Thyroid gland (tissue), 4 donors: ENCODE data around the gene PCNX1. TPM values are rescaled to one million over a fixed set of nuclear protein-coding genes. Genes with fewer than 3 reads are reported as not detected.
A peak's percentile ranks its signal among the peaks of the same experiment; 100 is the strongest.

Experiments used
- DNase-seq, 2 donors: peaks; one replicate each; pipeline ENCODE4 v3.0.0-alpha.2; 2019
- H3K27ac ChIP-seq, 3 donors: fragments of 200-600 bp; sonication (generic); 1 replicate in 2 of 3; 2 replicates in 1 of 3; pipeline ENCODE4 v1.5.1; 2016 to 2019; ENCODE audit warnings: mild to moderate bottlenecking in 1 of 3, moderate library complexity in 1 of 3
- H3K27me3 ChIP-seq: fragments of 200-600 bp; sonication (generic); one replicate; pipeline ENCODE4 v1.5.1; 2019
- H3K36me3 ChIP-seq, 2 donors: fragments of 200-600 bp; sonication (generic); one replicate each; pipeline ENCODE4 v1.5.1; 2016 to 2019
- H3K4me1 ChIP-seq, 2 donors: fragments of 200-600 bp; sonication (generic); one replicate each; pipeline ENCODE4 v1.5.1; 2017 to 2019
- H3K4me3 ChIP-seq, 3 donors: fragments of 200-600 bp; sonication (generic); replicated peaks in 1 of 3; 1 replicate in 2 of 3; 2 replicates in 1 of 3; pipeline ENCODE4 v1.5.1; 2016; ENCODE audit warnings: mild to moderate bottlenecking in 1 of 3
- H3K9me3 ChIP-seq: fragments of 200-600 bp; sonication (generic); one replicate; pipeline ENCODE4 v1.5.1; 2017
- POLR2A ChIP-seq, 2 donors: fragments of 450-650 bp; IDR thresholded peaks; one replicate each; pipeline ENCODE4 v1.6.1; 2017; ENCODE audit warnings: antibody characterized with exemption in 2 of 2, mild to moderate bottlenecking in 2 of 2, moderate library complexity in 1 of 2
- WGBS, 2 donors: methylation state at CpG; one replicate each; pipeline ENCODE4 v1.1.5; 2017; 5-methylcytosine and 5-hydroxymethylcytosine counted together
- intact Hi-C: fragments of 100-400 bp; cut with DNase I; formaldehyde crosslinking; loops from one replicate; pipeline ENCODE4 v1.15.1; 2023
- total RNA-seq, 4 donors: library from RNA; depleted of rRNA; stranded (reverse); fragments of >200 nt; gene quantifications; one replicate each; pipeline ENCODE4 v1.2.3, GENCODE V29; 2016
- TF ChIP-seq, protein P1 (sequence below), 6 experiments: fragments of 200-600 bp in 3 of 6; fragments of 450-650 bp in 3 of 6; sonication (generic) in 3 of 6; IDR thresholded peaks; one replicate each; pipeline ENCODE4 v1.5.1; 2016 to 2019; ENCODE audit warnings: antibody characterized with exemption in 6 of 6, mild to moderate bottlenecking in 2 of 6, inconsistent platforms in 1 of 6, moderate library complexity in 1 of 6

Gene PCNX1
- total RNA-seq, 4 donors from 2014 or later = 43.8 to 78.5 (median 69.7) TPM

DNA sequence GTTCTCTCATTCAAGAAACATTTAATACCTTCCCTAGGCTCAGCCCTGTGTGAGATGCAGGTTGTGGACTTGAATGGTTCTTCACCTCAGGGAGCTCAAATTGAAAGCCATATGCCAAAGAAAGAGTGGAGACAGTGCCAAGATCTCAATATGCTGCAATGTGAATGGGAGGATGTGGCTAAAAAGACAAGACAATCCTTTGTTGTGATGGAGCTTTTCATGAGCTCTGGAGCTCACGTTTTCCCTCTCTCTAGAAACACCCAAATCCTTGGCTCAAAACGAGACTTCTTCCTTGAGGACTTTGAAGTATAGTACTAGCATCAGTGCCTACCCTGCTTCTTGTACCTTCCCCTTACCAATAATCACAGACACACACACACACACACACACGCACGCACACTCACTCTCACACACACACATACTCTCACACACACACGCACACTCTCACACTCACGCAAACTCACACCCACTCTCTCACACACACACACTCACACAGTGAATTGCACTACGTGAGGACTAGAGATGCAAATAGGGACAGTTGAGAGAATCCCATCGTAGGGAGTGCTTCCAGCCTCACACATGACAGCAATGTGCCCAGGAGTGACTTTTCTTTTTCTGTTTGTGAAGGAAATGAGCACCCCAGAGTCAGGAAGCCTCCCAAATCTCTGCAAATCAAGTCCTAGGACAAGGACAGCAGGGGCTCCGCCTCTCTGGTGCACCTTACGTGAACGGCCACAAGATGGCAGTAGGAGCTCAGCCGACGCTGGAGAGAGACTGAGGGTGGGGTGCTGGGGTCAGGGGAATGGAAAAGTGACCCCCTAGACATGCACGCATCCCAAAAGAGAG, 231.4 kb downstream of the PCNX1 start:
- DNase-seq = peak; percentile 37 to 40
- H3K9me3 ChIP-seq = no peaks in the 10 kb centered on the region
- 25 to 27% methylated on average over 14 of the region's 14 CpGs for WGBS, 2 donors
- no peak overlapping the region for H3K27ac ChIP-seq
- H3K4me3 ChIP-seq = no peak overlapping the region
- TF ChIP-seq, protein P1, sequence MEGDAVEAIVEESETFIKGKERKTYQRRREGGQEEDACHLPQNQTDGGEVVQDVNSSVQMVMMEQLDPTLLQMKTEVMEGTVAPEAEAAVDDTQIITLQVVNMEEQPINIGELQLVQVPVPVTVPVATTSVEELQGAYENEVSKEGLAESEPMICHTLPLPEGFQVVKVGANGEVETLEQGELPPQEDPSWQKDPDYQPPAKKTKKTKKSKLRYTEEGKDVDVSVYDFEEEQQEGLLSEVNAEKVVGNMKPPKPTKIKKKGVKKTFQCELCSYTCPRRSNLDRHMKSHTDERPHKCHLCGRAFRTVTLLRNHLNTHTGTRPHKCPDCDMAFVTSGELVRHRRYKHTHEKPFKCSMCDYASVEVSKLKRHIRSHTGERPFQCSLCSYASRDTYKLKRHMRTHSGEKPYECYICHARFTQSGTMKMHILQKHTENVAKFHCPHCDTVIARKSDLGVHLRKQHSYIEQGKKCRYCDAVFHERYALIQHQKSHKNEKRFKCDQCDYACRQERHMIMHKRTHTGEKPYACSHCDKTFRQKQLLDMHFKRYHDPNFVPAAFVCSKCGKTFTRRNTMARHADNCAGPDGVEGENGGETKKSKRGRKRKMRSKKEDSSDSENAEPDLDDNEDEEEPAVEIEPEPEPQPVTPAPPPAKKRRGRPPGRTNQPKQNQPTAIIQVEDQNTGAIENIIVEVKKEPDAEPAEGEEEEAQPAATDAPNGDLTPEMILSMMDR (IDR thresholded peaks at IDR 0.05) = peak; percentile 81 to 94 (median 86)
- no peak for TF ChIP-seq POLR2A (IDR thresholded peaks at IDR 0.05)
- no peaks in the 10 kb centered on the region for H3K27me3 ChIP-seq
- H3K36me3 ChIP-seq = no peaks in the 10 kb centered on the region
- H3K4me1 ChIP-seq = no peaks in the 10 kb centered on the region
- intact Hi-C loops = loop anchor here (2.0 to 10.0 kb wide), 2 partner anchors 176 to 614 kb away; no protein-coding TSS in a partner anchor

DNA sequence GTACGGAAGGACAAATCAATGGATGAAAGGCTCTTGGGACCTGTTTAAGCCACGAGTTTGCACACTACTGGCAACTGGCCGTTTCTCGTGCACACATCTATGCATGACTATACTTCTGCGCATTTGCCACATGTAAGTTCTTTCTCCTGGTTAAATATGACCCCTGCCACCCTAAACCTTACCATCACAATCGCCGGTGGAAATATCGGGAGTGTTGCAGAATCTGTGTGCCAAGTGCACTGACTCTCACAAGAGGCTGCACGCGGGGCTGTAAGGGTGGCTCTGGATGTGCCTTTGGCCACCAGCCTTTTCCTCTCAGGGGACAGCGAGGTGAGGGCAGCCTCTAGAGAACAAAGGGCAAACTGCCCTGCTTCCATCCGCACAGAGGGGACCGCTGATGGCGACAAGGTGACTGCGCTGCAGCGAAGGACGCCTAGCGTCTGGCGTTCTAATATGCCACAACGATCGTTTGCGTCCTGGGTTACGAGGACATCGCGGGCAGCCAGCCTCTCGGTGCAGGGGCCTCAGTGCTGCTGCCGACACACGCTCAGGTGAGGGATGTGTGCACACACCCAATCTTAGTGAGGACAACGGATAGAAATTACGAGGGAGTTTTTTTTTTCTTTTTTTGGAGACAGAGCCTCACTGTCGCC, 232.2 kb downstream of the PCNX1 start:
- no peak overlapping the region for H3K4me3 ChIP-seq
- H3K27me3 ChIP-seq = no peaks in the 10 kb centered on the region
- H3K27ac ChIP-seq = no peak overlapping the region
- WGBS, 2 donors = 78 to 84% methylated on average over 29 to 31 of the region's 31 CpGs
- no peaks in the 10 kb centered on the region for H3K36me3 ChIP-seq
- intact Hi-C loops = loop anchor here (2.0 to 10.0 kb wide), 2 partner anchors 175 to 613 kb away; no protein-coding TSS in a partner anchor
- no peak for DNase-seq
- H3K9me3 ChIP-seq = no peaks in the 10 kb centered on the region
- TF ChIP-seq, protein P1 (IDR thresholded peaks at IDR 0.05) = peak in 1 of 6 experiments; percentile 7
- no peak for TF ChIP-seq POLR2A (IDR thresholded peaks at IDR 0.05)
- H3K4me1 ChIP-seq = no peaks in the 10 kb centered on the region

DNA sequence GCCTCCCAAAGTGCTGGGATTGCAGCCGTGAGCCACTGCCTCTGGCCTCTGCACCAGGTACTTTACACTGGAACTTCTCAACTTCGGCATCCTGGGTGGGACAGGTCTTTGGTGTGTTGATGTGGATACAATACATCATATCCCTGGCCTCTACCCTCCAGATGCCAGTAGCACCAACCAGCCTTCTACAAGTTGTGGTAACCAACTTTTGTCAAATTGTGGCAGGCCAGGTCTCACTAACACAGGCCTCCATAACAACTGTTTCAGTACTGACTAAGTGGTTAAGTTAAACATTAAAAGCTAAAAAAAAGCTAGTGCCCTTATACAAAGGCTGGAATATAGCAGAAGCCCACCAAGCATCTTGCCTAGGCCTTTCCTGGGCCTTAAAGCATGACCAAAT, 232.9 kb downstream of the PCNX1 start:
- no peak for DNase-seq
- WGBS, 2 donors = 84 to 94% methylated on average over 2 of the region's 2 CpGs
- intact Hi-C loops = no loop called here
- no peak for TF ChIP-seq POLR2A (IDR thresholded peaks at IDR 0.05)
- TF ChIP-seq, protein P1 (IDR thresholded peaks at IDR 0.05) = no peak
- Histone ChIP-seq H3K4me3 (no peak overlapping the region), H3K4me1 (no peaks in the 10 kb centered on the region), H3K9me3 (no peaks in the 10 kb centered on the region), H3K27ac (no peak overlapping the region), H3K27me3 (no peaks in the 10 kb centered on the region), H3K36me3 (no peaks in the 10 kb centered on the region)

DNA sequence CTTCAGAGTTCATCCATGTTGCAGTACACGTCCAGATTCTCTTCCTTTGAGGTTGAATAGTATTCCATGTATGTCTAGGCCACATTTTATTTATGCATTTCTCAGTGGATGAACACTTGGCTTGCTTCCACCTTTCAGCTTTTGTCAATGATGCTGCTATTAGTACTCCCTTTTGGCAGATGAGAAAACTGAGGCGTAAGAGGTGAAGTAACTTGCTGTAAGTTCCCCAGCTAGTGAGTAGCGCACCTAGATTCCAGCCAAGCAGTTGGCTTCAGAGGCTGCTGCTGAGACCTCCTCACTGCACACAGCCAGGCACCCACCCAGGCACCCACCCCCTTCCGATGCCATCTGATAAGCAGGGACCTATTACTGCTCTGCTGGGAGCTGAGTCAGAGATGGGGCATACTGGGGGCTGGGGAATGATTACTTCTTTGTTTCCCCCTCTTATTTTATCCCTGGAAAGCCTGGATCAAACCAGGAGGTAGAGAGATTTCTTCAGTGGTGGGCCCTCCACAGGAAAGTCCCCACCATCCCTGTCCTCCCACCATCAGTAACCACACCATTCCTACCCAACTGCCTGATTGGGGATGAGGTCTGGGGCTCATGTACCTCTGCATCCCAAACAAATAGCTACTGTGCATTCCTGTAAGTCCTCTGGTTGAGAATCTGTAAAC, 234.6 kb downstream of the PCNX1 start:
- Histone ChIP-seq H3K4me1 (no peaks in the 10 kb centered on the region), H3K27ac (no peak overlapping the region), H3K27me3 (no peaks in the 10 kb centered on the region), H3K36me3 (no peaks in the 10 kb centered on the region), H3K9me3 (no peaks in the 10 kb centered on the region), H3K4me3 (no peak overlapping the region)
- TF ChIP-seq, protein P1 (IDR thresholded peaks at IDR 0.05) = no peak
- no peak for TF ChIP-seq POLR2A (IDR thresholded peaks at IDR 0.05)
- WGBS, 2 donors = 93 to 94% methylated on average over 4 of the region's 4 CpGs
- DNase-seq = no peak
- intact Hi-C loops = no loop called here
